ENCODE results near the gene NPFF. TPM values are rescaled to one million over a fixed set of nuclear protein-coding genes. Genes with fewer than 3 reads are reported as not detected.

Gene NPFF
- total and polyA plus RNA-seq, 2 of the 13 experiments (the other 11 are each of a cell fraction or from before 2014, with no cell fraction given), result not detected

GRCh38 chr12:53489242-53489864 lies 17.9 kb downstream of the NPFF start:
- H3K27me3 ChIP-seq (ENCODE audit: control insufficient read depth in 1 of 2, insufficient read depth in 2 of 2, low read length in 2 of 2), result no peaks in the 10 kb centered on the region; a peak in 1 of 5 replicates
- H3K27ac ChIP-seq (ENCODE audit: extremely low read length, insufficient read depth, low read length), result no peak overlapping the region
- no peak overlapping the region for H3K4me2 ChIP-seq (ENCODE audit: low read depth, low read length)
- ChIA-PET POLR2A (interaction anchor here (1.0 to 2.0 kb wide), 2 partner anchors 10 to 12 kb away, joined by 3 to 8 read pairs; partner anchors contain the start of genes MAP3K12 and TARBP2), CTCF (ENCODE audit: low intra/inter-chr PET ratio, low total read pairs) (no interaction called here)
- BruUV-seq (replicated peaks), result no TSS peak
- in situ Hi-C loops (cut with HindIII; ENCODE audit: extremely low pct_ligation_motif_present, low pct_unique_long_range_greater_than_20kb), result no loop called here
- peaks cover 4 to 9% of the 10 kb centered on the region in 2 experiments; a peak in 3 of 5 replicates for H3K36me3 ChIP-seq (replicated peaks in 1 of 2; ENCODE audit: control insufficient read depth in 1 of 2, insufficient read depth in 2 of 2, low read length in 2 of 2)
- TF ChIP-seq ZNF83 (CRISPR knock-in tag; IDR thresholded peaks at IDR 0.05; ENCODE audit: borderline replicate concordance) (no peak), NR0B2 (CRISPR knock-in tag; IDR thresholded peaks at IDR 0.05) (no peak), HNF1A (IDR thresholded peaks at IDR 0.05; ENCODE audit: low read depth) (no peak), HNF1A (CRISPR knock-in tag; IDR thresholded peaks at IDR 0.05; ENCODE audit: borderline replicate concordance) (no peak), TAF15 (IDR thresholded peaks at IDR 0.05; ENCODE audit: low read depth, low read length, poor library complexity, severe bottlenecking) (no peak), NR2C2 (CRISPR knock-in tag; IDR thresholded peaks at IDR 0.05; ENCODE audit: borderline replicate concordance) (no peak), RELA (CRISPR knock-in tag; IDR thresholded peaks at IDR 0.05) (no peak), KAT8 (CRISPR knock-in tag; IDR thresholded peaks at IDR 0.05) (no peak), GATAD2A (CRISPR knock-in tag; IDR thresholded peaks at IDR 0.05) (no peak), NFAT5 (CRISPR knock-in tag; IDR thresholded peaks at IDR 0.05) (no peak), PLRG1 (conservative IDR thresholded peaks at IDR 0.05) (no peak), ZNF367 (CRISPR knock-in tag; IDR thresholded peaks at IDR 0.05; ENCODE audit: borderline replicate concordance) (no peak), ZNF17 (CRISPR knock-in tag; IDR thresholded peaks at IDR 0.05) (no peak)
- no peak overlapping the region for H3K4me3 ChIP-seq (replicated peaks in 1 of 3; ENCODE audit: insufficient read depth in 1 of 3, low read depth in 2 of 3, low read length in 3 of 3)
- FAIRE-seq (no peak), ATAC-seq (no peak), DNase-seq (ENCODE audit: low spot score) (no peak)
- H3K79me2 ChIP-seq (ENCODE audit: insufficient read depth, low read length), result no peaks in the 10 kb centered on the region
- intact Hi-C loops (cut with micrococcal nuclease; ENCODE audit: unreplicated experiment), result no loop called here
- no peaks in the 10 kb centered on the region for H3K9me3 ChIP-seq (ENCODE audit: low read length)
- H2AFZ ChIP-seq (ENCODE audit: low read length), result no peak overlapping the region
- H3K9ac ChIP-seq (ENCODE audit: insufficient read depth, low read depth, low read length), result no peak overlapping the region
- WGBS (ENCODE audit: low lambda C conversion rate), result 97% methylated on average over 5 of the region's 5 CpGs
- H3K4me1 ChIP-seq (ENCODE audit: insufficient read depth, low read length), result peaks cover 20% of the 10 kb centered on the region
- no peaks in the 10 kb centered on the region for H4K20me1 ChIP-seq (ENCODE audit: insufficient read depth, low read length)
